Subcutaneous adipose tissue (tissue), 4 donors: ENCODE measurements around the gene NR3C2. TPM values are rescaled to one million over a fixed set of nuclear protein-coding genes. Genes with fewer than 3 reads are reported as not detected.

Experiments used
- CTCF ChIP-seq: fragments of 450-650 bp; IDR thresholded peaks from one replicate; pipeline ENCODE4 v1.5.1; 2016; ENCODE audit warnings: low read depth, mild to moderate bottlenecking, control low read depth, antibody characterized with exemption, moderate library complexity
- total RNA-seq, 4 donors: library from RNA; depleted of rRNA; stranded (reverse); fragments of >200 nt; gene quantifications; one replicate each; pipeline ENCODE4 v1.1.0, GENCODE V29; 2016

The NR3C2 gene
- total RNA-seq, 4 donors from 2014 or later, result 7.5 to 17.0 (median 8.9) TPM

GRCh38 chr4:148162519-148162918 lies 279.7 kb downstream of the NR3C2 start:
- TF ChIP-seq CTCF, result no peak

DNA sequence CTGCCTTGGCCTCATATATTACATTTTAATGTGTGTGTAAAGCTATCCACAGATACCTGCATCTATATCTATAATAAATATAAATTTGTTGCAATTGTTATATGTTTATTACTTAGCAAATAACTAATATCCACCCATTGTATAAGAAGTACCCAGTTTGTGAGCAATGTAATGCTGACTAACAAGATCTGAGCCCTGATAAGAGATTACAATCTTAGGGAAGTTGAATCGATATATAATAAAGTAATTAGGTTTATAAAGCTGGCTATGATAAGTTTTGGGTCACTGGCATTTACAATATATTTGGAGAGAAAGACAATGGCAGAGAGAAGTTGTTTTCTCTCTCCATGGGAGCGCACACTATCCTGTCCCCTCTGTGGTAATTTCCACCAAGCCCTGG lies 280.6 kb downstream of the NR3C2 start:
- no peak for TF ChIP-seq CTCF

DNA sequence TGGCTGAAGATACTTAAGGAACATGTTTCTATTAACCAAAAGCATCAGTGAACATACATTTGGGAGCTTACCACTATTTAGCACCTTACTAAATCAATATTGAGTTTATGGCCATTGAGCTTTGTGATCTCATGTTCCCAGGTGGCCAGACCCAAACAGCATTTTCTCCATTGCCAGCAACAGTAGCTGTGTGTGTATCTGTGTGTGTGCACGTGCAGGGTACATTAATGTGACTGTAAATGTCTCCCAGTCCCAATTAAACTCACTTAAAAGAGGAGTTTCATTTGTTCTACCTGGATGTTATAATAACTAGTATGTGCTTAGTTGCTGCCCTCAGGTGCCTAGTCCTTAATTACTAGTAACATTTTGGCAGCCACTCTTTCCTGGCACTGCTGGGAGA lies 282.4 kb downstream of the NR3C2 start:
- TF ChIP-seq CTCF, result no peak

- TF ChIP-seq CTCF, result no peak
Observed at GRCh38 chr4:148154769-148155168, 287.4 kb downstream of the NR3C2 start.

DNA sequence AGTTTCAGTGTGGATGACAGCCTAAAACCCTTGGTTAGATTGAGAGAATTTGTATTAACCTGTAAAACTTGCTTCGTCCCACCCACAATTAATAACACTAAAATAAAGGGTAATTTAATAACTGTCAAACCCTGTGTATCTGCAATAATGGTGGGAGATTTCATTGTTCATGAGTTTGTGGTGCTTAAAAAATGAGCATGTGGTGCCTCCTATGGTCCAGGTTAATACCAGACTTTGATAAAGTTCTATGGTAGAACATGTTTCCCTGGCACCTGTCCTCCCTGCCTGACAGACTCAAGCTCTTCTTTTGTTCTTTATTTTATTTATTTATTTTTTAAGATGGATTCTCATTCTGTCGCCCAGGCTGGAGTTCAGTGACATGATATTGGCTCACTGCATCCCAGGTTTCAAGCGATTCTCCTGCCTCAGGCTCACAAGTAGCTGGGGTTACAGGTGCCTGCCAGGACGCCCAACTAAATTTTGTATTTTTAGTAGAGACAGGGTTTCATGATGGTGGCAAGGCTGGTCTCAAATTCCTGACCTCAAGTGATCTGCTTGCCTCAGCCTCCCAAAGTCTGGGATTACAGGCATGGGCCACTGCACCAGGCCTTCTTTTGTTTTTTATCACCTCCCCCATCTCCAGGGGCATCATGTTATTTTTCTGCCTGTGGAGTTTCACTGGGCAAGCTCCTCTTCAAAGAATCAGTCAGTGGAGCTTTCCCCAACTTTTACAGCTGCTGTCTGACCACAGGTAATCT lies 289.2 kb downstream of the NR3C2 start:
- TF ChIP-seq CTCF, result no peak

DNA sequence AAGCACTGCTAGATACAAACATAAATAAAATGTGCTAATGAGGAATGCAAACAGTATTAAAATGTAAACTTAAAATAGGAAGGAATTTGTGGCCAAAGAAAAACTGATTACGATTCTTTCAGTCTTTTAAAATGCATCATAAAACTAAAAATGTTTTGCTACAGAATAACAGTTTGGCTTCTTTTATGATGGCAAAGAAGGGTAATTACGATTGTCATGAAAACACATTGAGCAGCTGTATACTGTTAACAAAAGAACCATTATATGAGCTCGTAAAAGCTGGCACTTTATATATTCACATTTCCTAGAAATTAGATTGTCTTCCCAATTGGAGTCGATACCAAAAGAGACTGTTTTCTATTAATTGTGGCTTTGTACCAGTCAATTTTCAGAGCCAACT lies 290.4 kb downstream of the NR3C2 start:
- TF ChIP-seq CTCF, result no peak

- no peak for TF ChIP-seq CTCF
Observed at GRCh38 chr4:148145475-148145874, 296.7 kb downstream of the NR3C2 start.
